ENCODE measurements around the gene ASB6.

ASB6 gene

DNA sequence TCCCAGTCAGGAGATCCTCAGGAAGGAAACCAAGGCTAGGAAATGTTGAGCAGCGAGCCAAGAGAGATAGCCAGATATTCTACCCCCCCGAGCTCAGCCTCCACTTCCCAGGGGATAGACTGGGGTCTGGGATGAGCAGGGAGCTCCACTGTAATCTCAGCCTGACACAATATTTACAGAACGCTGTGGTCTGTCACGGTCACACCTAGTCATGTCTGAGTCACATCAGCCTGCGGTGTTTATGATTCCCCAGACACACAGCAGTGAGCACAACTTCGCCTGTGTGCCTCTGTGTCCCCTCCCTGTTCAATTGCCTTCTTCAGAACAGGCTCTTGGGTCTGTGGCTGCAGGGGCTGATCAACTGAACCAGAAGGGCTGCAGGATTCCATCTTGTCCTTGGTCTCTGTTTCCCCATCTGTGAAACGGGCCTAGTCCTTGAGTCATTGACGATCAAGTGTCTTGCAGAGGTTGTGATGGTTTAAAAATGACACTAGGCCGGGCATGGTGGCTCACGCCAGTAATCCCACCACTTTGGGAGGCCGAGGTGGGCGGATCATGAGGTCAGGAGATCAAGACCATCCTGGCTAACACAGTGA lies 14.9 kb upstream of the ASB6 start:
- DNase-seq (ENCODE audit: extremely low spot score): no peak
- ChIA-PET CTCF (no interaction called here), POLR2A (interaction anchor here (0.9 kb wide), 1 partner anchor 41 kb away, joined by 3 read pairs; no protein-coding TSS in a partner anchor)
- TF ChIP-seq FOXK2 (IDR thresholded peaks at IDR 0.05) (no peak), BHLHE40 (IDR thresholded peaks at IDR 0.05; ENCODE audit: borderline replicate concordance) (no peak), CTBP1 (IDR thresholded peaks at IDR 0.05; ENCODE audit: borderline replicate concordance) (no peak), FOXA1 (IDR thresholded peaks at IDR 0.05) (no peak), HDGF (IDR thresholded peaks at IDR 0.05; ENCODE audit: borderline replicate concordance) (no peak), ELF4 (IDR thresholded peaks at IDR 0.05) (no peak), SP1 (IDR thresholded peaks at IDR 0.05) (no peak), SUZ12 (IDR thresholded peaks at IDR 0.05) (no peak), ZNF384 (IDR thresholded peaks at IDR 0.05) (no peak), LEF1 (IDR thresholded peaks at IDR 0.05; ENCODE audit: borderline replicate concordance) (no peak), FOXM1 (IDR thresholded peaks at IDR 0.05; ENCODE audit: borderline replicate concordance) (no peak), L3MBTL2 (conservative IDR thresholded peaks at IDR 0.05) (no peak)

DNA sequence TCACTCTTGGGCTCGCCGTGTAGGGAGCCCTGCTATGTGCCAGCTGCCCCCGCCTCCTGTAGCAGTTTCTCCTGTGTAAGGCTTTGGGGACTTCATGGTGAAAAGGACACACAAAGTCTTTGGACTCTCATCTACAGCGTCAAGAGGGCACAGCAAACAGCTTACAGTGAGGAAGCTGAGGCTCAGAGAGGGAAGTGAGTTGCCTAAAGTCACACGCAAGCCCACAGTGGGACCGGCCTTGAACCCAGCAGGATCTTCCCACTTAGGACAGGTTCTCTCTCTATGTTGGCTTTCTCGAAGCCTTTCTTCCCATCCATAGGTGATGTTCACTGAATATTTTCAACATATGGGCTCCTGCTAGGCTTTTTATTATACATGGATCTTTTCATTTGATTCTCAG lies 13.7 kb upstream of the ASB6 start:
- CTCF ChIA-PET: interaction anchor here (0.6 kb wide), 1 partner anchor 181 kb away, joined by 3 read pairs; no protein-coding TSS in a partner anchor
- TF ChIP-seq FOXM1 (IDR thresholded peaks at IDR 0.05; ENCODE audit: borderline replicate concordance) (no peak), ARNT (IDR thresholded peaks at IDR 0.05) (no peak), FOXA1 (IDR thresholded peaks at IDR 0.05) (no peak), BHLHE40 (IDR thresholded peaks at IDR 0.05; ENCODE audit: borderline replicate concordance) (no peak), ZNF384 (IDR thresholded peaks at IDR 0.05) (no peak), ELF4 (IDR thresholded peaks at IDR 0.05) (no peak), FOXK2 (IDR thresholded peaks at IDR 0.05) (no peak), NFRKB (IDR thresholded peaks at IDR 0.05) (no peak), CTBP1 (IDR thresholded peaks at IDR 0.05; ENCODE audit: borderline replicate concordance) (no peak), SUZ12 (IDR thresholded peaks at IDR 0.05) (no peak), SP1 (IDR thresholded peaks at IDR 0.05) (no peak), HDGF (IDR thresholded peaks at IDR 0.05; ENCODE audit: borderline replicate concordance) (no peak), LEF1 (IDR thresholded peaks at IDR 0.05; ENCODE audit: borderline replicate concordance) (no peak), L3MBTL2 (conservative IDR thresholded peaks at IDR 0.05) (no peak), TARDBP (IDR thresholded peaks at IDR 0.05) (no peak)
- TF ChIP-seq, protein P1, sequence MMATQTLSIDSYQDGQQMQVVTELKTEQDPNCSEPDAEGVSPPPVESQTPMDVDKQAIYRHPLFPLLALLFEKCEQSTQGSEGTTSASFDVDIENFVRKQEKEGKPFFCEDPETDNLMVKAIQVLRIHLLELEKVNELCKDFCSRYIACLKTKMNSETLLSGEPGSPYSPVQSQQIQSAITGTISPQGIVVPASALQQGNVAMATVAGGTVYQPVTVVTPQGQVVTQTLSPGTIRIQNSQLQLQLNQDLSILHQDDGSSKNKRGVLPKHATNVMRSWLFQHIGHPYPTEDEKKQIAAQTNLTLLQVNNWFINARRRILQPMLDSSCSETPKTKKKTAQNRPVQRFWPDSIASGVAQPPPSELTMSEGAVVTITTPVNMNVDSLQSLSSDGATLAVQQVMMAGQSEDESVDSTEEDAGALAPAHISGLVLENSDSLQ (IDR thresholded peaks at IDR 0.05): no peak
- no peak for DNase-seq (ENCODE audit: extremely low spot score)
- POLR2A ChIA-PET: interaction anchor here (0.7 to 0.8 kb wide), 2 partner anchors 10 to 24 kb away, joined by 3 read pairs; no protein-coding TSS in a partner anchor

DNA sequence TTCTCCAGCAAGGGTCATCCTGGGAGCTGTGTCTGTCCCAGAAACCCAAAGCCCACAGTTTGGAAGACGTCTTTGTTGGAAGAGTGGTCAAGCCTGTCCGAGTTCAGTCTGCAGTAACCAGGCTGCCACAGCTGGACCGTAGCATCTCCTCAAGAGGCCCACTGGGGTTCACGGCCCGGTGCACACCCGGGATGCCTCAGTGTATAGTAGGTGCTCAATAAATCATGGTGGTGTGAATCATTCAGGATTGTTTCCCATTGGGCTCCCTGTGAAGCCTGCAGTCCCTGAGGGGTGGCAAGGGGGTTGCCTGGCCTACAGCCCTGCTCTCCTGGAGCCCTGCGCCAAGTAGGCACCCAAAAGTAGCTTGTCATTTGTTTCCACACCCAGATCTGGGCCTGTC lies 13.2 kb upstream of the ASB6 start:
- ChIA-PET CTCF (no interaction called here), POLR2A (no interaction called here)
- DNase-seq (ENCODE audit: extremely low spot score): no peak
- TF ChIP-seq FOXM1 (IDR thresholded peaks at IDR 0.05; ENCODE audit: borderline replicate concordance) (no peak), CTBP1 (IDR thresholded peaks at IDR 0.05; ENCODE audit: borderline replicate concordance) (no peak), FOXA1 (IDR thresholded peaks at IDR 0.05) (no peak), ZNF384 (IDR thresholded peaks at IDR 0.05) (no peak), BHLHE40 (IDR thresholded peaks at IDR 0.05; ENCODE audit: borderline replicate concordance) (no peak), NFRKB (IDR thresholded peaks at IDR 0.05) (no peak), L3MBTL2 (conservative IDR thresholded peaks at IDR 0.05) (no peak), HDGF (IDR thresholded peaks at IDR 0.05; ENCODE audit: borderline replicate concordance) (no peak), FOXK2 (IDR thresholded peaks at IDR 0.05) (no peak), SP1 (IDR thresholded peaks at IDR 0.05) (no peak), SUZ12 (IDR thresholded peaks at IDR 0.05) (no peak), TARDBP (IDR thresholded peaks at IDR 0.05) (no peak)
- TF ChIP-seq, protein P1 (IDR thresholded peaks at IDR 0.05): no peak

DNA sequence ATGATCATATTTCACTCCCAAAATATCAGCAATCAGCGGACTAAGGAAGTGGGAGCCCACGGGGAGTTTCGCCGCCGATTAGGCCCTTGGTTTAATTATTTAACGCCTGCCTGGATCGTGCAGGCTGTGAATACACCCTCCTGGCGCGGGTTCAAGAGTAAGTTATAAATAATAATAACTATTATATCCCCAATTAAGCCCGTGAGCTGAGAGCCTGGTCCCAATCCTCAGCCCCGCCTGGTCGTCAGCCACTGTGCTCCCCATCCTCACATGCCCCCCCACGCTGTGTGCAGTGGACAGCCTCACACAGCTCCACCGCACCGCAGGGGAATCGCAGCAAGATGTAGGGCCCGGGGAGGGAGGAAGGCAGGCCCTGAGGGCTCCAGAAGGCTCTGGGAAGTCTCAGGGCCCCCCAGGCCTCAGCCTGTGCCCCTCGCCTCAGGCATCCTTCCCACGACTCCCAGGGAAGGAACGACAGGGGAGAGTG lies 12.6 kb upstream of the ASB6 start:
- no peak for DNase-seq (ENCODE audit: extremely low spot score)
- CTCF ChIA-PET: no interaction called here
- TF ChIP-seq ARNT (IDR thresholded peaks at IDR 0.05) (no peak), CTBP1 (IDR thresholded peaks at IDR 0.05; ENCODE audit: borderline replicate concordance) (no peak), SP1 (IDR thresholded peaks at IDR 0.05) (no peak), L3MBTL2 (conservative IDR thresholded peaks at IDR 0.05) (no peak), BHLHE40 (IDR thresholded peaks at IDR 0.05; ENCODE audit: borderline replicate concordance) (no peak), HDGF (IDR thresholded peaks at IDR 0.05; ENCODE audit: borderline replicate concordance) (no peak), FOXA1 (IDR thresholded peaks at IDR 0.05) (no peak), LEF1 (IDR thresholded peaks at IDR 0.05; ENCODE audit: borderline replicate concordance) (no peak), FOXM1 (IDR thresholded peaks at IDR 0.05; ENCODE audit: borderline replicate concordance) (no peak), ELF4 (IDR thresholded peaks at IDR 0.05) (no peak), SUZ12 (IDR thresholded peaks at IDR 0.05) (no peak), NFRKB (IDR thresholded peaks at IDR 0.05) (no peak), FOXK2 (IDR thresholded peaks at IDR 0.05) (no peak), ZNF384 (IDR thresholded peaks at IDR 0.05) (no peak), TARDBP (IDR thresholded peaks at IDR 0.05) (no peak)
- TF ChIP-seq, protein P1 (IDR thresholded peaks at IDR 0.05): no peak
- POLR2A ChIA-PET: no interaction called here

DNA sequence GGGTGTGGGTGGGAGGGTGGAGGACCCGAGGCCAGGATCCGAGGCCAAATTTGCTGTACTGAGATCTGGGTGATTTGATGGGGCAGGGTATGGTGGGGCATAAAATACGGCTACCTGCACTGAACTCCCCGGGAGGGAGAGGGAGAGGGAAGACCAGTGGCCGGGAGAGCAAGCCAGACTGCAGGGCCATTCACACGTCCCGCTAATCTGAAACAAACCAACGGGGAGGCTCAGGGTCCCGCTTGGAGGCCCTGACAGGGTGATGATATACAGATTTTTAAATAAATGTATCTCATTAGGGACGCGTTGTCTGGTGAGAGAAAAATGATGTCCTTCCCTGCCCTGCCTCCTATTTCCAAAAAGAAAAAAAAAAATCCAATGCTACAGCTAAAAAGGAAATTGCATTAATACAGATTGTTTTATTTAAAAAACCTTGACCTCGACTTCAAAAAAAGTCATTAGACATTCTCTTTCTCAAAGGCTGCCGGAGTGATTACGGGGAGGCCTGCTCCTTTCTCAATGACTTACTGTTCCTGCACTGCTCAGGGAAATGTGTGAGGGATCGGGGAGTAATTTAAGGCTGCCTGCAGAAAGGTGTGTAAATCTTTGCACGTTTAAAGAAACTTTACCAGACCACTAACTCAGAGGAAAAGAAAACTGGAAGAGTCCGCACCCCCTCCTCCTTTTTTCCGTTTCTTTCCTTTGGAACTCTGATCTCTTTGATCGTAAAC lies 12.0 kb upstream of the ASB6 start:
- CTCF ChIA-PET: no interaction called here
- POLR2A ChIA-PET: no interaction called here
- TF ChIP-seq, protein P1 (IDR thresholded peaks at IDR 0.05): no peak
- no peak for TF ChIP-seq FOXA1 (IDR thresholded peaks at IDR 0.05)
- no peak for TF ChIP-seq ZNF384 (IDR thresholded peaks at IDR 0.05)
- no peak for TF ChIP-seq HDGF (IDR thresholded peaks at IDR 0.05; ENCODE audit: borderline replicate concordance)
- no peak for TF ChIP-seq LEF1 (IDR thresholded peaks at IDR 0.05; ENCODE audit: borderline replicate concordance)
- no peak for TF ChIP-seq BHLHE40 (IDR thresholded peaks at IDR 0.05; ENCODE audit: borderline replicate concordance)
- TF ChIP-seq ARNT (IDR thresholded peaks at IDR 0.05): no peak
- no peak for TF ChIP-seq L3MBTL2 (conservative IDR thresholded peaks at IDR 0.05)
- no peak for TF ChIP-seq TARDBP (IDR thresholded peaks at IDR 0.05)
- TF ChIP-seq FOXM1 (IDR thresholded peaks at IDR 0.05; ENCODE audit: borderline replicate concordance): no peak
- no peak for TF ChIP-seq SUZ12 (IDR thresholded peaks at IDR 0.05)
- no peak for DNase-seq (ENCODE audit: extremely low spot score)
